OCI-LY3 (cell line): ENCODE results near the gene SMYD3.

Experiments used
- H2AFZ ChIP-seq: fragments of 200-600, 300-600 bp; shearing (Covaris generic); 2 replicates; pipeline ENCODE4 v1.6.0; 2014; ENCODE audit warnings: antibody characterized with exemption, low read depth, low read length
- H3K27ac ChIP-seq: fragments of 200-600, 300-600 bp; sonication (generic); 2 replicates; pipeline ENCODE4 v1.5.1; 2014; ENCODE audit warnings: mild to moderate bottlenecking, low read length, moderate library complexity, mixed read lengths
- H3K27me3 ChIP-seq: fragments of 200-600, 300-600 bp; sonication (generic); 2 replicates; pipeline ENCODE4 v1.6.1; 2014; ENCODE audit warnings: low read depth, low read length, mixed read lengths
- H3K36me3 ChIP-seq: fragments of 200-600, 300-600 bp; sonication (generic); replicated peaks from 2 replicates; pipeline ENCODE3; 2014; ENCODE audit warnings: low read depth, low read length, mixed read lengths
- H3K4me1 ChIP-seq: fragments of 300-600, 200-600 bp; sonication (generic); 2 replicates; pipeline ENCODE4 v1.6.1; 2014; ENCODE audit warnings: low read length, mixed read lengths
- H3K4me2 ChIP-seq: fragments of 200-600, 300-600 bp; sonication (generic); 2 replicates; pipeline ENCODE4 v1.6.1; 2014; ENCODE audit warnings: low read length, mixed read lengths
- H3K4me3 ChIP-seq: fragments of 300-600, 200-600 bp; sonication (generic); 2 replicates; pipeline ENCODE4 v1.5.1; 2014; ENCODE audit warnings: antibody characterized with exemption, mild to moderate bottlenecking, low read length, moderate library complexity
- H3K79me2 ChIP-seq: fragments of 300-600, 200-600 bp; shearing (Covaris generic); 2 replicates; pipeline ENCODE4 v1.6.1; 2014; ENCODE audit warnings: mild to moderate bottlenecking, low read length, mixed read lengths
- H3K9ac ChIP-seq: fragments of 300-600, 200-600 bp; shearing (Covaris generic); 2 replicates; pipeline ENCODE4 v1.6.0; 2014; ENCODE audit warnings: mild to moderate bottlenecking, low read length, moderate library complexity
- H3K9me3 ChIP-seq: fragments of 200-600, 300-600 bp; shearing (Covaris generic); 2 replicates; pipeline ENCODE4 v1.6.1; 2014; ENCODE audit warnings: low read length, mixed read lengths; ENCODE audit not compliant: insufficient read depth
- H4K20me1 ChIP-seq: fragments of 200-600, 300-600 bp; sonication (generic); 2 replicates; pipeline ENCODE4 v1.6.1; 2016; ENCODE audit warnings: low read length, mixed read lengths; ENCODE audit not compliant: insufficient read depth
- EZH2phosphoT487 ChIP-seq: fragments of 200-600 bp; shearing (Covaris generic); IDR thresholded peaks from 2 replicates; pipeline ENCODE4 v1.6.1; 2018; ENCODE audit warnings: antibody characterized with exemption, mixed run types, low read depth
- TF ChIP-seq, protein P1 (sequence below): fragments of 200-600, 300-600 bp; sonication (generic); IDR thresholded peaks from 2 replicates; pipeline ENCODE4 v1.5.1; 2014; ENCODE audit warnings: antibody characterized with exemption, low read length, low read depth

The SMYD3 gene

DNA sequence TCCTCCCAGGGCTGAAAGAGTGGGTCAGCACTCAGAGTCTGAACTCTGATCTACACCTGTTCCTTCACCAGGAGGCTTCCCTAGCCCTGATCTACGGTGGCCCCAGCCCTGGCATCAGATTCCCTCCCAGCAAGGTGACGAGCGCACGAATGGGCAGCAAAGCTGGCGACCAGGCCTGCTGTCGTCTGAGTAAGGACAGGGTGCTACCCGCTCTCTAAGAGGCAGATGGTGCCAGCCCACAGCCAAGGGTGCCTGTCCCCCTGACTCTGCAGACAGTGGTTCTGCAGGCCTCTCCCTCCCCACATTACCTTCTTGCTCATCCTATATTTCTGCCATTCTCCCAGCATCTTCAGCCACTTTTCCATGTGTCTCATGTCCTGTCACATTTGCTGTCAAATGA, 10.3 kb upstream of the SMYD3 start:
- no peak overlapping the region for H3K27ac ChIP-seq
- H3K4me3 ChIP-seq = no peak overlapping the region
- TF ChIP-seq, protein P1, sequence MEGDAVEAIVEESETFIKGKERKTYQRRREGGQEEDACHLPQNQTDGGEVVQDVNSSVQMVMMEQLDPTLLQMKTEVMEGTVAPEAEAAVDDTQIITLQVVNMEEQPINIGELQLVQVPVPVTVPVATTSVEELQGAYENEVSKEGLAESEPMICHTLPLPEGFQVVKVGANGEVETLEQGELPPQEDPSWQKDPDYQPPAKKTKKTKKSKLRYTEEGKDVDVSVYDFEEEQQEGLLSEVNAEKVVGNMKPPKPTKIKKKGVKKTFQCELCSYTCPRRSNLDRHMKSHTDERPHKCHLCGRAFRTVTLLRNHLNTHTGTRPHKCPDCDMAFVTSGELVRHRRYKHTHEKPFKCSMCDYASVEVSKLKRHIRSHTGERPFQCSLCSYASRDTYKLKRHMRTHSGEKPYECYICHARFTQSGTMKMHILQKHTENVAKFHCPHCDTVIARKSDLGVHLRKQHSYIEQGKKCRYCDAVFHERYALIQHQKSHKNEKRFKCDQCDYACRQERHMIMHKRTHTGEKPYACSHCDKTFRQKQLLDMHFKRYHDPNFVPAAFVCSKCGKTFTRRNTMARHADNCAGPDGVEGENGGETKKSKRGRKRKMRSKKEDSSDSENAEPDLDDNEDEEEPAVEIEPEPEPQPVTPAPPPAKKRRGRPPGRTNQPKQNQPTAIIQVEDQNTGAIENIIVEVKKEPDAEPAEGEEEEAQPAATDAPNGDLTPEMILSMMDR = no peak
- no peak for TF ChIP-seq EZH2phosphoT487
- H3K79me2 ChIP-seq = no peaks in the 10 kb centered on the region
- no peaks in the 10 kb centered on the region for H3K4me1 ChIP-seq
- no peak overlapping the region for H3K4me2 ChIP-seq
- H4K20me1 ChIP-seq = no peaks in the 10 kb centered on the region
- peaks cover 43% of the 10 kb centered on the region for H3K9me3 ChIP-seq
- H3K27me3 ChIP-seq = no peaks in the 10 kb centered on the region
- H3K9ac ChIP-seq = no peak overlapping the region
- H3K36me3 ChIP-seq = no peaks in the 10 kb centered on the region
- no peak overlapping the region for H2AFZ ChIP-seq

DNA sequence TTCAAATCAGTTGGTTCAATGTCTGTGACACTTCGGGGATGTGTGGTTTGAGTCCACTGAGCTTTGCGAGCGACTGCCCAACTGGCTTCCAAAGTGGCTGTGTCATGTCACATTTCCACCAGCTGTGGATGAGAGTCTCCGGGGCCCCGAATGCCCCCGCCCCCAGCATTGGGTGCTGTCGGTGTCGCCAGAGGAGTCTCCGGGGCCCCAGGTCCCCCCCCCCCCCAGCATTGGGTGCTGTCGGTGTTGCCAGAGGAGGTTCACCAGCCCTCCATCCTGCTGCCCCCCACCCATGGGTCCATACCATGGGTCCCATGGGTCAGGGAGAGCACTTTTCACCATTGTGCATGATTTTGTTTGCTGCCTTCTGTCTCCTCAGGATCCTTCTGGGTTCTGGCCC, 9.0 kb upstream of the SMYD3 start:
- Histone ChIP-seq H3K36me3 (no peaks in the 10 kb centered on the region), H3K9me3 (peaks cover 43% of the 10 kb centered on the region), H4K20me1 (no peaks in the 10 kb centered on the region), H3K79me2 (no peaks in the 10 kb centered on the region), H2AFZ (no peak overlapping the region), H3K27ac (no peak overlapping the region), H3K4me1 (no peaks in the 10 kb centered on the region), H3K27me3 (no peaks in the 10 kb centered on the region), H3K4me2 (no peak overlapping the region), H3K9ac (no peak overlapping the region), H3K4me3 (no peak overlapping the region)
- TF ChIP-seq, protein P1 = no peak
- TF ChIP-seq EZH2phosphoT487 = no peak

DNA sequence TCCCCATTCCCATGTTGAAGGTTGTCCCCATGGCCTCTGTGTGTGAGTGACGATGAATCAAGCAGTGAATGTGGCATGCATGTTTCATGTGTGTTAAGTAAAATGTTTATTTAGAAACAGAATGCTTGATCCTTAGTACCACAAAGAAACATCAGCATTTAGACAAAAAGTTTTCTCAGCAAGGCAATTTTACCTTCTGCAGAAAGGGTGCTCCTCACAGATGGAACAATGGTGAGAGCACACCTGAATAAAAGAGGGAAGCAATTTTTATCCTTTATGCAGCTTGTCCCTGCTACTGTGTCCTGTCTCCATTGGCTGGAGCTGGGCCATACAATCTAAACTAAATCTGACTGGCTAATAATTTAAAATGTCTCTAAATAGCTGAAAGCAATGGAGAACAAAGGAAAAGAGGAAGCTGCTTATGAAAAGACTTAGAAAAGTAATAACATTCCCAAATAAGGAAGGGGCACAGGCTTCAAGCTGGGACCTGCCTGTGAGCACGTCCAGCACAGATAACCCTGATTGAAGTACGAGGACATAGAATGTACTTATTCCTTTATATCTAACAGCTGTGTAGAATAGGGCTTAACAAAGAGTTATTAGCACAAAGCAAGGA, 8.4 kb upstream of the SMYD3 start:
- Histone ChIP-seq H3K27me3 (no peaks in the 10 kb centered on the region), H4K20me1 (no peaks in the 10 kb centered on the region), H2AFZ (no peak overlapping the region), H3K9me3 (peaks cover 43% of the 10 kb centered on the region), H3K4me3 (no peak overlapping the region), H3K79me2 (no peaks in the 10 kb centered on the region), H3K4me2 (no peak overlapping the region), H3K9ac (no peak overlapping the region), H3K36me3 (no peaks in the 10 kb centered on the region), H3K4me1 (no peaks in the 10 kb centered on the region), H3K27ac (no peak overlapping the region)
- no peak for TF ChIP-seq EZH2phosphoT487
- TF ChIP-seq, protein P1 = no peak

DNA sequence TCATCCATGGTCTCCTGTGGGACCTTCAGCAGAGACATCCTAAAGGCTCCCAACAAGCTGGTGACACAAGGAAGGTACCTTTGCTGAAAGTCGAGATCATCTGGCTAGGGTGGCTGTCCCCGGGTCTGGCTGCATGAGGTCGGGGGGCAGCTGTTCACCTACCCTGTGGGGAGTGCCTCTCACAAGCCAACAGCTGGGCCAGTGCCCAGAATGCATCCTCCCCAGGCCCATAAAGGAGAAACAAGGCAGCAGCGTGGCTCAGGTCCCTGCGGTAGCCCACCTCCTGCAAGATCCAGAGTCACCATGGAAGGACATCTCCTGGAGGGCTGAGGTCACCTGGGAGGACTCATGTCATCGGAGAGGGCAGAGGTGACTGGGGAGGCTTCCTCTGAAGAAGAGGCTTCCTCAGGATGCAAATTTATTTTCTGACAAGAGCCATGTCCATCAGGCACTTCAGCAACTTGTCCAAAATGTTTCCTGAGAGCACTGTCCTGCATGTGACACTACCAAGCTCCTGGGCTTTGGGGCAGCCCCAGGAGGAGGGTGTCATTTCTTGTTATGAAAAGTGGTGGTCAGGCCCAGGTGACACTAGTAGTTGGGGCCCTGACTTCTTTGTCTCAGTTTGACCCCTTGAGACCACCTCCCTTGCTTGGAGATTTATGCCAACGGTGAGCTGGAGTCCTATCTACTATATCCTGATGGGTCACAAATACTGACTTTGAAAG, 6.7 kb upstream of the SMYD3 start:
- Histone ChIP-seq H3K9me3 (peaks cover 40% of the 10 kb centered on the region), H3K9ac (no peak overlapping the region), H3K4me1 (no peaks in the 10 kb centered on the region), H3K4me3 (no peak overlapping the region), H3K79me2 (no peaks in the 10 kb centered on the region), H3K36me3 (no peaks in the 10 kb centered on the region), H2AFZ (no peak overlapping the region), H3K27ac (no peak overlapping the region), H3K4me2 (no peak overlapping the region), H3K27me3 (no peaks in the 10 kb centered on the region), H4K20me1 (no peaks in the 10 kb centered on the region)
- no peak for TF ChIP-seq EZH2phosphoT487
- TF ChIP-seq, protein P1 = no peak
